A549 (cell line): Measurements from ENCODE around the gene HEXB. TPM values are rescaled to one million over a fixed set of nuclear protein-coding genes. Genes with fewer than 3 reads are reported as not detected.

Experiments used
- ATAC-seq, 2 experiments: fragments of 200-7000 bp in 1 of 2; fragments of >200 bp in 1 of 2; cut with Nextera tagmentation in 1 of 2; cut with Tn5 transposase in 1 of 2; 3 replicates each; pipeline versions ENCODE4 v1.8.0 to v1.9.1; 2018 to 2020; ENCODE audit warnings: mild to moderate bottlenecking in 1 of 2, moderate library complexity in 1 of 2
- CTCF ChIA-PET: fragments of 300-600 bp; sonication (Branson Sonifier 250); formaldehyde crosslinking; extraction: SDS; loops from one replicate; lab custom pipeline; 2021; ENCODE audit warnings: antibody characterized with exemption, inconsistent platforms; lab: Yijun Ruan, JAX
- POLR2A ChIA-PET: fragments of 350-600 bp; formaldehyde crosslinking; extraction: SDS; loops from one replicate; lab custom pipeline; 2021; ENCODE audit warnings: antibody characterized with exemption, inconsistent platforms; lab: Yijun Ruan, JAX
- DNase-seq, 2 experiments: peaks; one replicate each; pipeline versions ENCODE4 v3.0.0 to v3.0.0-alpha.2; 2011 to 2016; ENCODE audit warnings: low read depth in 1 of 2, low spot score in 1 of 2
- FAIRE-seq: peaks from 2 replicates; lab custom pipeline; 2011; peaks lifted over from hg19 to GRCh38; lab: Jason Lieb, UNC
- H3K27ac ChIP-seq, 2 experiments: fragments of >200 bp; sonication (Bioruptor Twin); formaldehyde crosslinking; 3 replicates each; pipeline ENCODE4 v1.5.1; 2016 to 2017
- H3K4me1 ChIP-seq: fragments of >200 bp; sonication (Bioruptor Twin); formaldehyde crosslinking; 3 replicates; pipeline ENCODE4 v1.6.1; 2016
- H3K4me2 ChIP-seq: fragments of >200 bp; sonication (Bioruptor Twin); formaldehyde crosslinking; 3 replicates; pipeline ENCODE4 v1.6.1; 2016
- H3K4me3 ChIP-seq: fragments of >200 bp; sonication (Bioruptor Twin); formaldehyde crosslinking; 3 replicates; pipeline ENCODE4 v1.5.1; 2016
- H3K9me3 ChIP-seq: fragments of >200 bp; sonication (Bioruptor Twin); formaldehyde crosslinking; 3 replicates; pipeline ENCODE4 v1.6.1; 2016
- ATOH8 ChIP-seq: fragments of 250-450 bp; sonication (Bioruptor Pico); IDR thresholded peaks from 2 replicates; pipeline ENCODE4 v1.5.0; 2020; ENCODE audit warnings: low read depth, mild to moderate bottlenecking, moderate library complexity
- BHLHE40 ChIP-seq: IDR thresholded peaks from 2 replicates; pipeline ENCODE4 v1.6.1; 2012; ENCODE audit warnings: low read depth, low read length, inconsistent platforms
- CHD2 ChIP-seq: fragments of 150-350 bp; IDR thresholded peaks from 2 replicates; pipeline ENCODE4 v1.6.1; 2014; ENCODE audit warnings: low read length; ENCODE audit not compliant: partially characterized antibody
- E2F6 ChIP-seq: IDR thresholded peaks from 2 replicates; pipeline ENCODE4 v1.6.1; 2012; ENCODE audit warnings: low read depth, borderline replicate concordance
- FOSB ChIP-seq: fragments of 250-450 bp; sonication (Bioruptor Pico); IDR thresholded peaks from 2 replicates; pipeline ENCODE4 v1.5.0; 2020; ENCODE audit warnings: mild to moderate bottlenecking, moderate library complexity
- FOSL2 ChIP-seq, 2 experiments: fragments of 450-650 bp in 1 of 2; fragments of >200 bp in 1 of 2; sonication (Bioruptor Twin) in 1 of 2; formaldehyde crosslinking; IDR thresholded peaks; 2 replicates each; pipeline versions ENCODE4 v1.5.0 to v1.6.1; 2016 to 2020; ENCODE audit warnings: mild to moderate bottlenecking in 1 of 2, moderate library complexity in 1 of 2
- HDAC2 ChIP-seq: fragments of 200-600 bp; sonication (generic); IDR thresholded peaks from 2 replicates; pipeline ENCODE4 v1.6.1; 2016
- HES2 ChIP-seq: fragments of >200 bp; sonication (Bioruptor Twin); formaldehyde crosslinking; IDR thresholded peaks from 2 replicates; pipeline ENCODE4 v1.6.1; 2016
- HEYL ChIP-seq: fragments of 250-450 bp; sonication (Bioruptor Pico); IDR thresholded peaks from 2 replicates; pipeline ENCODE4 v1.8.0; 2021; ENCODE audit warnings: mild to moderate bottlenecking, moderate library complexity
- HOXB5 ChIP-seq: fragments of 250-450 bp; sonication (Bioruptor Pico); IDR thresholded peaks from 2 replicates; pipeline ENCODE4 v1.5.0; 2020; ENCODE audit warnings: mild to moderate bottlenecking, moderate library complexity
- JUN ChIP-seq, 2 experiments: fragments of >200 bp; sonication (Bioruptor Twin); formaldehyde crosslinking; IDR thresholded peaks; 2 replicates in 1 of 2; 3 replicates in 1 of 2; pipeline ENCODE4 v1.6.1; 2016 to 2017
- KDM1A ChIP-seq: fragments of 200-600 bp; sonication (generic); IDR thresholded peaks from 2 replicates; pipeline ENCODE4 v1.6.1; 2016; ENCODE audit warnings: low read depth, mild to moderate bottlenecking
- MAFK ChIP-seq: fragments of 450-650 bp; IDR thresholded peaks from 2 replicates; pipeline ENCODE4 v1.6.1; 2014; ENCODE audit not compliant: partially characterized antibody
- NFE2L2 ChIP-seq: fragments of 150-350 bp; conservative IDR thresholded peaks from 2 replicates; pipeline ENCODE4 v1.6.1; 2014; ENCODE audit warnings: low read length
- POLR2A ChIP-seq: IDR thresholded peaks from 2 replicates; pipeline ENCODE4 v1.6.1; 2012; ENCODE audit warnings: mild to moderate bottlenecking, low read length
- RAD21 ChIP-seq, 2 experiments: fragments of >200 bp in 1 of 2; sonication (Bioruptor Twin) in 1 of 2; formaldehyde crosslinking in 1 of 2; IDR thresholded peaks in 1 of 2; conservative IDR thresholded peaks in 1 of 2; 2 replicates in 1 of 2; 3 replicates in 1 of 2; pipeline ENCODE4 v1.6.1; 2012 to 2018; ENCODE audit warnings: inconsistent platforms in 1 of 2
- RCOR1 ChIP-seq: fragments of 150-350 bp; IDR thresholded peaks from 2 replicates; pipeline ENCODE4 v1.6.1; 2014; ENCODE audit warnings: antibody characterized with exemption, low read length, low read depth
- RFX5 ChIP-seq: fragments of 450-650 bp; IDR thresholded peaks from 2 replicates; pipeline ENCODE4 v1.7.1; 2014; ENCODE audit warnings: antibody characterized with exemption, mild to moderate bottlenecking, moderate library complexity
- SMC3 ChIP-seq: fragments of >200 bp; sonication (Bioruptor Twin); formaldehyde crosslinking; IDR thresholded peaks from 3 replicates; pipeline ENCODE4 v1.6.1; 2018; ENCODE audit warnings: inconsistent platforms
- ZC3H11A ChIP-seq: fragments of 450-650 bp; IDR thresholded peaks from 2 replicates; pipeline ENCODE4 v1.6.1; 2014; ENCODE audit warnings: antibody characterized with exemption, mild to moderate bottlenecking
- ZSCAN20 ChIP-seq: fragments of 250-450 bp; sonication (Bioruptor Pico); IDR thresholded peaks from 2 replicates; pipeline ENCODE4 v1.8.0; 2022; ENCODE audit warnings: mild to moderate bottlenecking, moderate library complexity
- WGBS: methylation state at CpG from one replicate; pipeline ENCODE4 v1.1.6; 2017; ENCODE audit errors: missing lambda C conversion rate; 5-methylcytosine and 5-hydroxymethylcytosine counted together
- polyA plus RNA-seq, 4 experiments: library from polyadenylated mRNA; depleted of rRNA in 3 of 4; stranded (reverse); fragments of >200 nt; fragmentation: RNase III in 1 of 4; extraction: RNeasy Plus Mini Kit Qiagen cat#74134 plus additional on column Dnase treatment in 1 of 4; gene quantifications; 2 replicates in 3 of 4; 3 replicates in 1 of 4; pipeline ENCODE4 v1.2.3, GENCODE V29; 2011 to 2017
- TF ChIP-seq, protein P1 (sequence below): fragments of 150-350 bp; IDR thresholded peaks from 2 replicates; pipeline ENCODE4 v1.6.1; 2014; ENCODE audit warnings: low read depth, mild to moderate bottlenecking, low read length
- TF ChIP-seq, protein P2 (sequence below): IDR thresholded peaks from 2 replicates; pipeline ENCODE4 v1.6.1; 2012
- TF ChIP-seq, protein P3 (sequence below): fragments of >200 bp; sonication (Bioruptor Twin); formaldehyde crosslinking; IDR thresholded peaks from 3 replicates; pipeline ENCODE4 v1.5.1; 2016
- TF ChIP-seq, protein P4 (sequence below): fragments of 200-600 bp; sonication (generic); IDR thresholded peaks from 2 replicates; pipeline ENCODE4 v1.6.1; 2016; ENCODE audit warnings: antibody characterized with exemption, mild to moderate bottlenecking, moderate library complexity

Gene HEXB
- polyA plus RNA-seq, 2 of the 4 experiments (the other 2 are of a cell fraction), result 83.5 to 153 TPM

GRCh38 chr5:74648835-74649293 lies 36.2 kb upstream of the HEXB start:
- no peaks in the 10 kb centered on the region for H3K9me3 ChIP-seq
- peaks cover 16% of the 10 kb centered on the region for H3K4me1 ChIP-seq
- CTCF ChIA-PET, result interaction anchor here (0.5 to 4.1 kb wide), 39 partner anchors 9 to 1090 kb away, joined by 3 to 47 read pairs (median 3); partner anchors contain the start of gene ENC1
- no peak for TF ChIP-seq ATOH8 (CRISPR knock-in tag)
- no peak for TF ChIP-seq BHLHE40
- TF ChIP-seq, protein P1, sequence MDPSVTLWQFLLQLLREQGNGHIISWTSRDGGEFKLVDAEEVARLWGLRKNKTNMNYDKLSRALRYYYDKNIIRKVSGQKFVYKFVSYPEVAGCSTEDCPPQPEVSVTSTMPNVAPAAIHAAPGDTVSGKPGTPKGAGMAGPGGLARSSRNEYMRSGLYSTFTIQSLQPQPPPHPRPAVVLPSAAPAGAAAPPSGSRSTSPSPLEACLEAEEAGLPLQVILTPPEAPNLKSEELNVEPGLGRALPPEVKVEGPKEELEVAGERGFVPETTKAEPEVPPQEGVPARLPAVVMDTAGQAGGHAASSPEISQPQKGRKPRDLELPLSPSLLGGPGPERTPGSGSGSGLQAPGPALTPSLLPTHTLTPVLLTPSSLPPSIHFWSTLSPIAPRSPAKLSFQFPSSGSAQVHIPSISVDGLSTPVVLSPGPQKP, result no peak
- peak; percentile 93 for TF ChIP-seq SMC3
- no peak for TF ChIP-seq KDM1A
- TF ChIP-seq ZC3H11A, result no peak
- no peak for TF ChIP-seq HDAC2
- no peak for TF ChIP-seq CHD2
- no peak for TF ChIP-seq RFX5
- peak; percentile 27 for TF ChIP-seq MAFK
- TF ChIP-seq, protein P2, sequence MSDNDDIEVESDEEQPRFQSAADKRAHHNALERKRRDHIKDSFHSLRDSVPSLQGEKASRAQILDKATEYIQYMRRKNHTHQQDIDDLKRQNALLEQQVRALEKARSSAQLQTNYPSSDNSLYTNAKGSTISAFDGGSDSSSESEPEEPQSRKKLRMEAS, result no peak
- TF ChIP-seq, protein P3, sequence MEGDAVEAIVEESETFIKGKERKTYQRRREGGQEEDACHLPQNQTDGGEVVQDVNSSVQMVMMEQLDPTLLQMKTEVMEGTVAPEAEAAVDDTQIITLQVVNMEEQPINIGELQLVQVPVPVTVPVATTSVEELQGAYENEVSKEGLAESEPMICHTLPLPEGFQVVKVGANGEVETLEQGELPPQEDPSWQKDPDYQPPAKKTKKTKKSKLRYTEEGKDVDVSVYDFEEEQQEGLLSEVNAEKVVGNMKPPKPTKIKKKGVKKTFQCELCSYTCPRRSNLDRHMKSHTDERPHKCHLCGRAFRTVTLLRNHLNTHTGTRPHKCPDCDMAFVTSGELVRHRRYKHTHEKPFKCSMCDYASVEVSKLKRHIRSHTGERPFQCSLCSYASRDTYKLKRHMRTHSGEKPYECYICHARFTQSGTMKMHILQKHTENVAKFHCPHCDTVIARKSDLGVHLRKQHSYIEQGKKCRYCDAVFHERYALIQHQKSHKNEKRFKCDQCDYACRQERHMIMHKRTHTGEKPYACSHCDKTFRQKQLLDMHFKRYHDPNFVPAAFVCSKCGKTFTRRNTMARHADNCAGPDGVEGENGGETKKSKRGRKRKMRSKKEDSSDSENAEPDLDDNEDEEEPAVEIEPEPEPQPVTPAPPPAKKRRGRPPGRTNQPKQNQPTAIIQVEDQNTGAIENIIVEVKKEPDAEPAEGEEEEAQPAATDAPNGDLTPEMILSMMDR, result peak; percentile 95
- no peak for TF ChIP-seq RCOR1
- peak; percentile 95 to 97 for TF ChIP-seq RAD21 (conservative IDR thresholded peaks at IDR 0.05 in 1 of 2, IDR thresholded peaks at IDR 0.05 in 1 of 2)
- TF ChIP-seq POLR2A, result no peak
- TF ChIP-seq HOXB5 (CRISPR knock-in tag), result no peak
- no peak for TF ChIP-seq FOSB
- peak overlapping the region in 1 of 2 experiments; percentile 43; a peak in 3 of 6 replicates for H3K27ac ChIP-seq
- FAIRE-seq (peak; percentile 72), DNase-seq (peak; percentile 65 to 77), ATAC-seq (peak; percentile 88 to 96)
- no peak overlapping the region for H3K4me3 ChIP-seq
- H3K4me2 ChIP-seq, result peak overlapping the region; percentile 67
- WGBS, result 8% methylated on average over 6 of the region's 6 CpGs
- POLR2A ChIA-PET, result no interaction called here

DNA sequence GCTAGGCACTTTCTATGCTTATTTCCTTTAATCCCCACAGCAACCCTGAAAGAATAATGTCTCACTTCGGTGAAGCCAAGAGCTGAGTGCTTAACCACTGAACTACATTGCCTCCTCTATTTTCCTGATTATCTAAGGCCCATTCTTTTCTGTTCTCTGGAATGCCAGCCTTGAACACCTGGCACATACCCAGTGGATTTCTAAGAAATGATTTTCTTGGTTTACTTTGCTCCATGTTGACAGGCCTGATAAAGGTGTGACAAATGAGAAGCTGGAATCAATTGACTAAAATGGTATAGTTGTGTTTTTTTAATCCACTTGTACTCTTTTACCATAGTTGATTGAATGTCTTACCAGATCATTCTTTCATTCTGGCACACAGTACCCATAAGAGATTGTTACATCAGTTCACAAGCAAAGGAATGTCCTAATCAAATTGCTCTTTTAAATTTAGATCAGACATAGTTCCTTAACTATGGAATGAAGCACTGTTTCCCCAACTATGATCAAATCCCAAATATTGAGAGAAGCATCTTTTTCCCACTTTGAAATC lies 35.5 kb upstream of the HEXB start:
- TF ChIP-seq HEYL (CRISPR knock-in tag) (no peak), NFE2L2 (no peak), JUN (IDR thresholded peaks at IDR 0.05) (no peak), SMC3 (no peak), FOSB (no peak), HES2 (no peak), ZSCAN20 (no peak), MAFK (no peak), E2F6 (no peak), FOSL2 (IDR thresholded peaks at IDR 0.05) (no peak), FOSL2 (CRISPR knock-in tag; IDR thresholded peaks at IDR 0.05) (no peak)
- TF ChIP-seq, protein P1, result no peak
- TF ChIP-seq, protein P4, sequence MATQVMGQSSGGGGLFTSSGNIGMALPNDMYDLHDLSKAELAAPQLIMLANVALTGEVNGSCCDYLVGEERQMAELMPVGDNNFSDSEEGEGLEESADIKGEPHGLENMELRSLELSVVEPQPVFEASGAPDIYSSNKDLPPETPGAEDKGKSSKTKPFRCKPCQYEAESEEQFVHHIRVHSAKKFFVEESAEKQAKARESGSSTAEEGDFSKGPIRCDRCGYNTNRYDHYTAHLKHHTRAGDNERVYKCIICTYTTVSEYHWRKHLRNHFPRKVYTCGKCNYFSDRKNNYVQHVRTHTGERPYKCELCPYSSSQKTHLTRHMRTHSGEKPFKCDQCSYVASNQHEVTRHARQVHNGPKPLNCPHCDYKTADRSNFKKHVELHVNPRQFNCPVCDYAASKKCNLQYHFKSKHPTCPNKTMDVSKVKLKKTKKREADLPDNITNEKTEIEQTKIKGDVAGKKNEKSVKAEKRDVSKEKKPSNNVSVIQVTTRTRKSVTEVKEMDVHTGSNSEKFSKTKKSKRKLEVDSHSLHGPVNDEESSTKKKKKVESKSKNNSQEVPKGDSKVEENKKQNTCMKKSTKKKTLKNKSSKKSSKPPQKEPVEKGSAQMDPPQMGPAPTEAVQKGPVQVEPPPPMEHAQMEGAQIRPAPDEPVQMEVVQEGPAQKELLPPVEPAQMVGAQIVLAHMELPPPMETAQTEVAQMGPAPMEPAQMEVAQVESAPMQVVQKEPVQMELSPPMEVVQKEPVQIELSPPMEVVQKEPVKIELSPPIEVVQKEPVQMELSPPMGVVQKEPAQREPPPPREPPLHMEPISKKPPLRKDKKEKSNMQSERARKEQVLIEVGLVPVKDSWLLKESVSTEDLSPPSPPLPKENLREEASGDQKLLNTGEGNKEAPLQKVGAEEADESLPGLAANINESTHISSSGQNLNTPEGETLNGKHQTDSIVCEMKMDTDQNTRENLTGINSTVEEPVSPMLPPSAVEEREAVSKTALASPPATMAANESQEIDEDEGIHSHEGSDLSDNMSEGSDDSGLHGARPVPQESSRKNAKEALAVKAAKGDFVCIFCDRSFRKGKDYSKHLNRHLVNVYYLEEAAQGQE, result no peak
- FAIRE-seq (no peak), ATAC-seq (no peak), DNase-seq (no peak)
- ChIA-PET CTCF (interaction anchor here (0.5 to 4.1 kb wide), 40 partner anchors 9 to 1118 kb away, joined by 3 to 47 read pairs (median 3); partner anchors contain the start of gene ENC1), POLR2A (no interaction called here)
- H3K4me2 ChIP-seq, result peak overlapping the region; percentile 67
- peak overlapping the region in 1 of 2 experiments; percentile 43; a peak in 3 of 6 replicates for H3K27ac ChIP-seq
- H3K4me1 ChIP-seq, result peaks cover 15% of the 10 kb centered on the region
- 0% methylated on average over 1 of the region's 1 CpG for WGBS
- H3K9me3 ChIP-seq, result no peaks in the 10 kb centered on the region
- no peak overlapping the region for H3K4me3 ChIP-seq
